Panc1 (cell line): Measurements from ENCODE around the gene GTF2A2. TPM values are rescaled to one million over a fixed set of nuclear protein-coding genes. Genes with fewer than 3 reads are reported as not detected.
A peak's percentile ranks its signal among the peaks of the same experiment; 100 is the strongest.

Source experiments
- ATAC-seq: fragments of 200-7000 bp; cut with Tn5 transposase; 2 replicates; pipeline ENCODE4 v1.9.1; 2020; ENCODE audit warnings: mild to moderate bottlenecking, moderate library complexity
- BruUV-seq: library from RNA; stranded (reverse); fragments of 400-500 nt; replicated peaks from 2 replicates; lab custom pipeline; 2021; lab: Mats Ljungman, UMichigan
- CTCF ChIA-PET: fragments of 300-600 bp; sonication (Branson Sonifier 250); formaldehyde crosslinking; loops from one replicate; lab custom pipeline; 2022; ENCODE audit warnings: antibody characterized with exemption; lab: Charles Lee
- POLR2A ChIA-PET: fragments of 300-600 bp; sonication (Branson Sonifier 250); formaldehyde crosslinking; loops from one replicate; lab custom pipeline; 2022; ENCODE audit warnings: antibody characterized with exemption; lab: Charles Lee
- DNase-seq: peaks from one replicate; pipeline ENCODE4 v3.0.0-alpha.2; 2010; ENCODE audit warnings: low read depth, low spot score
- H3K27ac ChIP-seq: 2 replicates; pipeline ENCODE4 v1.5.1; 2011; ENCODE audit warnings: mild to moderate bottlenecking, low read length, inconsistent platforms
- H3K27me3 ChIP-seq: fragments of 200-500 bp; sonication (Bioruptor generic); 2 replicates; pipeline ENCODE4 v1.6.0; 2014; ENCODE audit warnings: low read length, inconsistent platforms; ENCODE audit not compliant: control insufficient read depth, insufficient read depth
- H3K36me3 ChIP-seq: fragments of 200-500 bp; sonication (Bioruptor generic); 2 replicates; pipeline ENCODE4 v1.5.1; 2014; ENCODE audit warnings: inconsistent platforms, mild to moderate bottlenecking, low read length, moderate library complexity; ENCODE audit not compliant: control insufficient read depth, insufficient read depth
- H3K4me1 ChIP-seq: 2 replicates; pipeline ENCODE4 v1.5.1; 2011; ENCODE audit warnings: inconsistent platforms, mild to moderate bottlenecking, low read length, moderate library complexity; ENCODE audit not compliant: control insufficient read depth, insufficient read depth
- H3K4me3 ChIP-seq, 2 experiments: 2 replicates each; pipeline ENCODE4 v1.5.1; 2011 to 2012; ENCODE audit warnings: low read depth in 2 of 2, low read length in 2 of 2, mild to moderate bottlenecking in 2 of 2, inconsistent platforms in 1 of 2, moderate library complexity in 1 of 2
- H3K9me3 ChIP-seq: fragments of 200-500 bp; sonication (Bioruptor generic); 2 replicates; pipeline ENCODE4 v1.5.1; 2014; ENCODE audit warnings: low read depth, mild to moderate bottlenecking, inconsistent platforms, low read length, moderate library complexity; ENCODE audit not compliant: control insufficient read depth, insufficient read depth
- POLR2AphosphoS5 ChIP-seq: IDR thresholded peaks from 2 replicates; pipeline ENCODE4 v1.6.1; 2012; ENCODE audit warnings: mild to moderate bottlenecking, low read depth, low read length, moderate library complexity
- SIN3A ChIP-seq: IDR thresholded peaks from 2 replicates; pipeline ENCODE4 v1.6.1; 2012; ENCODE audit warnings: low read depth, mild to moderate bottlenecking, low read length, moderate library complexity, borderline replicate concordance; ENCODE audit not compliant: insufficient read depth
- TCF7L2 ChIP-seq: IDR thresholded peaks from 2 replicates; pipeline ENCODE4 v1.6.1; 2011; ENCODE audit warnings: mild to moderate bottlenecking, low read depth, low read length, inconsistent platforms
- in situ Hi-C: cut with HindIII; loops from 2 replicates; pipeline ENCODE4 v1.10.0; 2016; ENCODE audit warnings: low sequenced_read_pairs, low pct_unique_long_range_greater_than_20kb
- intact Hi-C: fragments of 100-400 bp; cut with micrococcal nuclease; formaldehyde crosslinking; loops from one replicate; pipeline ENCODE4 v1.10.0; 2022; ENCODE audit not compliant: unreplicated experiment
- total RNA-seq: library from RNA; stranded (reverse); gene quantifications from one replicate; pipeline ENCODE4 v1.2.1, GENCODE V29; 2021; ENCODE audit not compliant: unreplicated experiment
- TF ChIP-seq, protein P1 (sequence below): fragments of 450-650 bp; IDR thresholded peaks from 2 replicates; pipeline ENCODE4 v1.5.1; 2017; ENCODE audit warnings: mild to moderate bottlenecking
- TF ChIP-seq, protein P2 (sequence below), 2 experiments: IDR thresholded peaks; 2 replicates each; pipeline ENCODE4 v1.6.1; 2011 to 2012; ENCODE audit warnings: low read depth in 2 of 2, control low read depth in 1 of 2, low read length in 1 of 2, mild to moderate bottlenecking in 1 of 2, moderate library complexity in 1 of 2; ENCODE audit not compliant: insufficient read depth in 1 of 2

GTF2A2 gene
- total RNA-seq, 1 experiment from 2014 or later, result 234 TPM

DNA sequence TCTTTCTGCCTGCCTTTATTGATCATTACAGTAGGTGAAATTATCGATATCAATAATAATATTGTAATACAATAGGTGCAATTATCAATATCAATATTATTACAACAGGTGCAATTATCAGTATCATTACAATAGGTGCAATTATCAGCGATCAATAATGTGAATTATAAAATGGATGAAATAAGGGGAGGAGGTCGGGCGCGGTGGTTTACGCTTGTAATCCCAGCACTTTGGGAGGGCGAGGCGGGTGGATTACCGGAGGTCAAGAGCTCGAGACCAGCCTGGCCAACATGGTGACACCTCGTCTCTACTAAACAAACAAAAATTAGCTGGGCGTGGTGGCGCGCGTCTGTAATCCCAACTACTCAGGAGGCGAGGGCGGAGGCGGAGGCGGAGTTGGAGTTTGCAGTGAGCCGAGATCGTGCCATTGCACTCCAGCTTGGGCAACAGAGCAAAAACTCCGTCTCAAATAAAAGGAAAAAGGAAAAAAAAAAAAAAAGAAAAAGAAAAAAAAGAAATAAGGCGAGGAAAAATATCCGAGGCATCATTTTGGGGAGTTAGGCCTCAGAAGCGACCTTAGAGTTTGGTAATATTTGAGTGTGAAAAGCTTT, 32.4 kb upstream of the GTF2A2 start:
- ATAC-seq, result peak; percentile 78
- H3K4me1 ChIP-seq, result peaks cover 18% of the 10 kb centered on the region
- CTCF ChIA-PET, result interaction anchor here (0.6 kb wide), 2 partner anchors 49 to 754 kb away, joined by 3 to 10 read pairs; no protein-coding TSS in a partner anchor
- peak overlapping the region; percentile 80 to 90 for H3K4me3 ChIP-seq
- peak overlapping the region; percentile 10 for H3K27ac ChIP-seq
- no peaks in the 10 kb centered on the region for H3K27me3 ChIP-seq
- no peaks in the 10 kb centered on the region for H3K9me3 ChIP-seq
- in situ Hi-C loops (no loop called here), intact Hi-C loops (loop anchor here (5.0 kb wide), 1 partner anchor 638 kb away; no protein-coding TSS in a partner anchor)
- DNase-seq, result no peak
- TSS peak; percentile 70 for BruUV-seq
- no peaks in the 10 kb centered on the region; the same call in 1 of the 2 replicates for H3K36me3 ChIP-seq
- TF ChIP-seq TCF7L2, result no peak
- TF ChIP-seq SIN3A, result no peak
- TF ChIP-seq, protein P1, sequence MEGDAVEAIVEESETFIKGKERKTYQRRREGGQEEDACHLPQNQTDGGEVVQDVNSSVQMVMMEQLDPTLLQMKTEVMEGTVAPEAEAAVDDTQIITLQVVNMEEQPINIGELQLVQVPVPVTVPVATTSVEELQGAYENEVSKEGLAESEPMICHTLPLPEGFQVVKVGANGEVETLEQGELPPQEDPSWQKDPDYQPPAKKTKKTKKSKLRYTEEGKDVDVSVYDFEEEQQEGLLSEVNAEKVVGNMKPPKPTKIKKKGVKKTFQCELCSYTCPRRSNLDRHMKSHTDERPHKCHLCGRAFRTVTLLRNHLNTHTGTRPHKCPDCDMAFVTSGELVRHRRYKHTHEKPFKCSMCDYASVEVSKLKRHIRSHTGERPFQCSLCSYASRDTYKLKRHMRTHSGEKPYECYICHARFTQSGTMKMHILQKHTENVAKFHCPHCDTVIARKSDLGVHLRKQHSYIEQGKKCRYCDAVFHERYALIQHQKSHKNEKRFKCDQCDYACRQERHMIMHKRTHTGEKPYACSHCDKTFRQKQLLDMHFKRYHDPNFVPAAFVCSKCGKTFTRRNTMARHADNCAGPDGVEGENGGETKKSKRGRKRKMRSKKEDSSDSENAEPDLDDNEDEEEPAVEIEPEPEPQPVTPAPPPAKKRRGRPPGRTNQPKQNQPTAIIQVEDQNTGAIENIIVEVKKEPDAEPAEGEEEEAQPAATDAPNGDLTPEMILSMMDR, result no peak
- TF ChIP-seq POLR2AphosphoS5, result no peak
- TF ChIP-seq, protein P2, sequence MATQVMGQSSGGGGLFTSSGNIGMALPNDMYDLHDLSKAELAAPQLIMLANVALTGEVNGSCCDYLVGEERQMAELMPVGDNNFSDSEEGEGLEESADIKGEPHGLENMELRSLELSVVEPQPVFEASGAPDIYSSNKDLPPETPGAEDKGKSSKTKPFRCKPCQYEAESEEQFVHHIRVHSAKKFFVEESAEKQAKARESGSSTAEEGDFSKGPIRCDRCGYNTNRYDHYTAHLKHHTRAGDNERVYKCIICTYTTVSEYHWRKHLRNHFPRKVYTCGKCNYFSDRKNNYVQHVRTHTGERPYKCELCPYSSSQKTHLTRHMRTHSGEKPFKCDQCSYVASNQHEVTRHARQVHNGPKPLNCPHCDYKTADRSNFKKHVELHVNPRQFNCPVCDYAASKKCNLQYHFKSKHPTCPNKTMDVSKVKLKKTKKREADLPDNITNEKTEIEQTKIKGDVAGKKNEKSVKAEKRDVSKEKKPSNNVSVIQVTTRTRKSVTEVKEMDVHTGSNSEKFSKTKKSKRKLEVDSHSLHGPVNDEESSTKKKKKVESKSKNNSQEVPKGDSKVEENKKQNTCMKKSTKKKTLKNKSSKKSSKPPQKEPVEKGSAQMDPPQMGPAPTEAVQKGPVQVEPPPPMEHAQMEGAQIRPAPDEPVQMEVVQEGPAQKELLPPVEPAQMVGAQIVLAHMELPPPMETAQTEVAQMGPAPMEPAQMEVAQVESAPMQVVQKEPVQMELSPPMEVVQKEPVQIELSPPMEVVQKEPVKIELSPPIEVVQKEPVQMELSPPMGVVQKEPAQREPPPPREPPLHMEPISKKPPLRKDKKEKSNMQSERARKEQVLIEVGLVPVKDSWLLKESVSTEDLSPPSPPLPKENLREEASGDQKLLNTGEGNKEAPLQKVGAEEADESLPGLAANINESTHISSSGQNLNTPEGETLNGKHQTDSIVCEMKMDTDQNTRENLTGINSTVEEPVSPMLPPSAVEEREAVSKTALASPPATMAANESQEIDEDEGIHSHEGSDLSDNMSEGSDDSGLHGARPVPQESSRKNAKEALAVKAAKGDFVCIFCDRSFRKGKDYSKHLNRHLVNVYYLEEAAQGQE (IDR thresholded peaks at IDR 0.05; ENCODE audit: insufficient read depth in 1 of 2, low read depth in 2 of 2, low read length in 1 of 2), result no peak
- POLR2A ChIA-PET, result no interaction called here

DNA sequence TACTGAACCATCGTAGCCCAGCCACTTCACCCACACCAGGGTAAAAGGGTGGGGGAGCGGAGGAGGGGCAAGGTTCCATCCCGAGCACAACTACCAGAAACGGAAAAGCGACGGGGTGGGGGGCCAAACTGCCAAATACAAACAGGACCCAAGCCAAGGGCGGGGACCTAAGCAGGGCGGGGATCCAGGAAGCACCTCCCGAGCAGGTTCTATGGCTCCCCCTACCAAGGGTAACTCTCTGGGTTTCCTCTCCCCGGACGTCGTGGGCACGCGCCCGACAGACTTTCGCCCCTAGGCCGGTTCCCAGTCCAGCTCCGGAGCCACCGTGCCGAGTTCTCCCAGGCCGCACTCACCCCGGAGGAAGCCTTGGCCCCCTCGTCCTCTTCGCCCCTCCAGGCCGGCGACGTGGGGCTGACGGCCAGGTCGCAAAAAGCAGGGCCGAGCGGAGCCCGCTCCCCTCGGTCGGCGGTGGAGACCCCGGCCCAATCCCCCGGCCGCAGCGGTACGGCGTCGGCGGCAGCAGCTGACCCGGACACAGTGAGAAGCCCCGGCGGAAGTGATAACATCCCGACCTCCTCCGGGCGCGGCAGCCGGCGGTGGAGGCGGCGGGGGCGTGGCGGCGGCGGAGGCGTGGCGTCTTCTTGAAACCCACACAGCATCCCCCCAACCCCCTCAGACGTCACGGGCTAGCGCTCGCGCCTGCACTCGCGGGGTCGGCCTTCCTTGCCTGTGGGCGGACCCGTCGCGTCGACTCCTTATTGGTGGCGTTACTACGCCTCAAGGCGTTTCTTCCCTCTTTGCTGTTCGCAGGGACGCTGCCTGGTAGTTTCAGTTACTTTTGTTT, 31.7 kb upstream of the GTF2A2 start, which contains the start of gene BNIP2:
Gene BNIP2 (minus strand): TSS at position 539 of the 844 bp plus-strand sequence. CDS start 6,863 bp downstream, outside the sequence.
- POLR2A ChIA-PET, result interaction anchor here (0.6 kb wide), 2 partner anchors 28 to 653 kb away, joined by 3 to 9 read pairs; no protein-coding TSS in a partner anchor
- CTCF ChIA-PET, result interaction anchor here (0.6 kb wide), 1 partner anchor 755 kb away, joined by 3 read pairs; no protein-coding TSS in a partner anchor
- no peaks in the 10 kb centered on the region; the same call in 1 of the 2 replicates for H3K36me3 ChIP-seq
- peak; percentile 97 for ATAC-seq
- in situ Hi-C loops (no loop called here), intact Hi-C loops (no loop called here)
- no TSS peak for BruUV-seq
- peak within 1 kb of the TSS; percentile 92 for H3K27ac ChIP-seq
- H3K4me3 ChIP-seq, result peak within 1 kb of the TSS; percentile 80 to 90
- H3K27me3 ChIP-seq, result no peaks in the 10 kb centered on the region
- peak; percentile 91 for DNase-seq
- no peaks in the 10 kb centered on the region for H3K9me3 ChIP-seq
- TF ChIP-seq TCF7L2 (peak; percentile 11), SIN3A (peak; percentile 76; the same call in 1 of the 2 replicates), POLR2AphosphoS5 (peak; percentile 73; the same call in 1 of the 2 replicates)
- TF ChIP-seq, protein P1, result no peak
- peaks cover 24% of the 10 kb centered on the region for H3K4me1 ChIP-seq
